Astrocyte of the spinal cord (primary cell): ENCODE data around the gene ARL8B.
"Not testable (repeated sequence)": the region's sequence is repeated elsewhere in the genome, so short reads cannot be mapped to it uniquely, and the experiment has no call there.

ENCODE experiments used
- DNase-seq: peaks from one replicate; pipeline ENCODE4 v3.0.0; 2011; ENCODE audit warnings: low read depth, low spot score
- H3K4me3 ChIP-seq: 2 replicates; pipeline ENCODE4 v1.5.1; 2011; ENCODE audit warnings: low read depth, mild to moderate bottlenecking, low read length, moderate library complexity
- CTCF ChIP-seq: IDR thresholded peaks from 2 replicates; pipeline ENCODE4 v1.5.1; 2012; ENCODE audit warnings: low read depth, mild to moderate bottlenecking, low read length, inconsistent platforms
- in situ Hi-C: cut with HindIII; loops from 2 replicates; pipeline ENCODE4 v1.10.0; 2017; ENCODE audit warnings: low sequenced_read_pairs

The ARL8B gene

DNA sequence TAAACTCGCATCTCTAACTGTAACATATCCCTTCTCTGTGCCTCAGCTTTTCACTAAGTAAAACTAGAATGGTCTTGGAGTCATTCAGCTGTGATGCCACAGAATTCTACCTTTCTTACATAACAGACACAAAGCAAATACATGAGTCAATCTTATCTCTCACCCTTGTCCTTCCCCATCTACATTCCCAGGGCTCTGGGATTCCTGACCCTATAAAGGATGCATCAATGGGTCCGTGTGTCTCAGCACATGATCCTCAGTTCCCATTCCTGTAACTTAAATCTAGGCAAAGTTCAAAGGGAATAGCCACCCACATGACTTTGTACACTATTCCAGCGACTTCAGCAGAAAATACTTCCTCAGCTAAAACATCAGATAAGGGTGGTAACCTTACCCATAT lies 11.8 kb upstream of the ARL8B start:
- no peak overlapping the region for H3K4me3 ChIP-seq
- in situ Hi-C loops: no loop called here
- TF ChIP-seq CTCF: no peak
- DNase-seq: no peak

- in situ Hi-C loops: no loop called here
- DNase-seq: no peak
- TF ChIP-seq CTCF: no peak
- H3K4me3 ChIP-seq: no peak overlapping the region
These were observed 10.0 kb upstream of the ARL8B start for GRCh38 chr3:5112043-5112442.

DNA sequence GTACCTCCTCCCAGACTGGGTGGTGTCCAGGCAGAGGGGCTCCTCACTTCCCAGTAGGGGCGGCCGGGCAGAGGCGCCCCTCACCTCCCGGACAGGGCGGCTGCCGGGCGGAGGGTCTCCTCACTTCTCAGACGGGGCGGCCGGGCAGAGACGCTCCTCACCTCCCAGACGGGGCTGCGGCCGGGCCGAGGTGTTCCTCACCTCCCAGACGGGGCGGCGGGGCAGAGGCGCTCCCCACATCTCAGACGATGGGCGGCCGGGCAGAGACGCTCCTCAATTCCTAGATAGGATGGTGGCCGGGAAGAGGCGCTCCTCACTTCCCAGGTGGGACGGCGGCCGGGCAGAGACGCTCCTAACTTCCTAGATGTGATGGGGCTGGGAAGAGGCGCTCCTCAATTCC lies 8.4 kb upstream of the ARL8B start:
- H3K4me3 ChIP-seq, in situ Hi-C loops, DNase-seq: not testable (repeated sequence)

- in situ Hi-C loops: no loop called here
- H3K4me3 ChIP-seq: no peak overlapping the region
- no peak for TF ChIP-seq CTCF
- no peak for DNase-seq
These were observed 6.5 kb upstream of the ARL8B start for GRCh38 chr3:5115506-5116162.

- no peak for TF ChIP-seq CTCF
- in situ Hi-C loops: no loop called here
- DNase-seq: no peak
- no peak overlapping the region for H3K4me3 ChIP-seq
These were observed 5.6 kb upstream of the ARL8B start for GRCh38 chr3:5116538-5116937.

- no peak overlapping the region for H3K4me3 ChIP-seq
- in situ Hi-C loops: no loop called here
- no peak for TF ChIP-seq CTCF
- DNase-seq: no peak
These were observed 1.6 kb upstream of the ARL8B start for GRCh38 chr3:5120446-5120845.

DNA sequence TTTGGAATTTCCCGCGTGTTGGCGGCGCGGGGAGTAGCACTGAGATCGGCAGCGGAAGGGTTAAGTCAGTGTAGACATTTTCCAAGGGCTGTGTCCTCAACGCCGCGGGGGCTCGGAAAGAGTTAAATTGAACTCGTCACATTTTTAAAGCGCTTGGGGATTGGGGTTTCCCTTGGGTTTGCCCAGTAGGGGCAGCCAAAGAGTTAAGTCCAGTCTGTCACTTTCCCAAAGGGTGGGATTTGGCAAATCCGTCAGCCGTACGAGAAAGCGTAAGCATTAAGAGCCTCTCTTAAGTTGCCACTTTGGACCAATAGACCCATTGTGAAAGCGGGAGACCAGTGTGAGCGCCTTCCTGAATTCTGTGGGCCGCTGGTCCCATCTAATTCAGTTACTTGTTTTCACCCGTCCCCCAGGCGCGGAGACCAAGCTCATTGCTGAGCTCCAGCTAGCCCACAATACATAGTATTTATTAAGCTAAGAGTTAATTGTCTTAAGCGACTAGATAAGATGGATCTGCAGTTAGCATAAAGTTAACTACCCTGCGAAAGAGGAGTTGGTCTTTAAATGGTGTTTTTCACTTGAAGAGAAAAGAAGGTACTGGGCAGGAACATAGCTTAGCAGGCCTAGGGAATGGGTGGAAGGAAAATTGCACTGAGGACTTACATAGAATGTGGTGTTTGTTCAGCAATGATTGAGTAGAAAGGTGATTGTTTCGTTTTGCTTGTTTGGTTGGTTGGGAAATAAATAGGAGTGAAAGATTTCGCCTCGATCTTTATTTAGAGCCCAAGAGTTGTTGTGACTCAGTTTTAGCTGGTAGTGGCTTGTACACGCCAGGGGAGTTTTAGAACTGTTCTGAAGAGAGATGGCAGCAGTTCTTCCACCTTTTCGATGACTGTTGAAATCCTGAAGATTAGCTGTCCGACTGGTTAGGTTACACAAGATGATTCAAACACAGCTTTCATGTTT lies 932 bp downstream of the ARL8B start:
- peak overlapping the region; percentile 99 for H3K4me3 ChIP-seq
- no peak for TF ChIP-seq CTCF
- in situ Hi-C loops: no loop called here
- peak; percentile 67 for DNase-seq
